NOMO-1 treated with dmso at 0.1 percent for 144 hours (cell line): ENCODE measurements around the gene LRRN4CL.
"Not testable (repeated sequence)": the region's sequence is repeated elsewhere in the genome, so short reads cannot be mapped to it uniquely, and the experiment has no call there.

Experiments used
- DNase-seq: peaks from one replicate; lab custom pipeline; 2025; ENCODE audit not compliant: unreplicated experiment; lab: John Stamatoyannopoulos, UW

Gene LRRN4CL

GRCh38 chr11:62689421-62690183 is at the start of gene LRRN4CL:
Gene LRRN4CL, minus strand, starts transcription at chr11:62689530. Its CDS starts 1,022 bp downstream, at chr11:62688508.
- no peak for DNase-seq

DNA sequence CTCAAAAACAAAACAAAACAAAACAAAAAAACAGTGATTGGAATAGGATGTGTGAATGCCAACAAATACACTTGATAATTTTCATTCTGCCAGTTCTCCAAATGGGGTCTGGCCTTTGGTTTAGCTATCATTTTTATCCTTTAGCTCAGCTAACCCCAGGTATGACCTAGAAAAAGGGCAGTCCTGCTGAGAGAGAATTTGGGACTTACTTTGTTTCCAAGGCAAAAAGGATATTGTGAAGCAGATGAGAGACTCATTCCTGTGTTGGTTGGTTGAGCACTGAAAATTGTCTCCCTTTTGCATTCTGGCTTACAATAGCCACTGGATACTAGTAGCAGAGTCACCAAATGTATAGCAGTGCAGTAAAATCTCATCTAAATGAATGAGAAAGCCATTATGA is 47.9 kb upstream of the LRRN4CL start:
- no peak for DNase-seq

- no peak for DNase-seq
Measured at GRCh38 chr11:62732830-62733229, 43.5 kb upstream of the LRRN4CL start.

GRCh38 chr11:62730076-62730475 is 40.7 kb upstream of the LRRN4CL start:
- not testable (repeated sequence) for DNase-seq

- peak; percentile 86 for DNase-seq
Measured at GRCh38 chr11:62728171-62728988, 39.0 kb upstream of the LRRN4CL start, which contains the start of gene TTC9C. Gene TTC9C, plus strand, starts transcription at chr11:62728486. Its CDS starts 363 bp downstream, at chr11:62728849.

DNA sequence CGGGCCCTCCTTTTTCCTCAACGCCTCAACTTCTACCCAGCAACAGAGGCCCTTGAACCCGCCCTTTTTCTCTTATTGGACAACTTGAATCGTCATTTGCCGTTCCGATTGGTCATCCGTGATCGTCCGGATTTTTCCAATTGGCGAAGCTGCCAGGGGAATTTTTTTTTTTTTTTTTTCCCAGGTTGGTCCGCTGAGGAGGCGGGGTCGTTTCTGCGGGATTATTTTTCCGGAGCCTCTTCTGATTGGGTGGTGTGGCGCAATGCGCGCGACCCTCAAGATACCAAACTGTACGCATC is 38.5 kb upstream of the LRRN4CL start:
- peak; percentile 98 for DNase-seq

DNA sequence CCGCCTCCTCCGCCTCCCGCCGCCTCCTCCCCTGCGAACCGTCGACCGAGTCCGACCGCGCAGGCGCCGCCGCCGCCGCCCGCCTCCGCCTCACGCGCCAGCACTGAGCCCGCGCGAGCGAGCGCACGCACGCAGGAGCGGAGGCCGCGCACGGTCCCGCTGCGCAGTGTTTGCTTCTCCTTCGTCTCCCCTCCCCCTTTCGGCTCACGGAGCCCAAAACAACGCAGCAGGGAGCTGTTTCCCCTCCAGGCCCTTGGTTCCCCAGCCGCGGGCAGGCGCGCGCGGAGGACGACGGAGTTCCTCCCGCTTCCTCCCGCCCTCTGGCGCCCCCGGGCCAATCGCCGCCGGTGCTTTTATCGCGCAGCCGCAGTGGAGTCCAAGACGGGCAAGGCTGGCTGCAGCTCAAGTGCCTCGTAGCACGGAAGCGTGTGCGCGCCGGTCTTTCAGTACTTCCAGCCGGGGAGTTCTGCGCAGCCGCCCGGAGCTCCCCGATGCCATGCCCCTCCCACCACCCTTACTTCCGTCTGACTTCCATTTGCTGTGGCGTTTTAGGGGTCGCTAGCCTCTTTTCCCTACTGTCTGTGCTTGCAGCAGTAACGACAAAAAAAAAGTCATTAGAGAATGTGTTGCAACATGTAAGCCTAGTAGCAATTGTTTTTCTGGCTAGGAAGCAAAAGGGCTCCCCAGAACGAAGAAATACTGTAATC is 38.0 kb upstream of the LRRN4CL start, which contains the start of gene HNRNPUL2:
Gene HNRNPUL2 (minus strand): TSS at position 293 of the 707 bp plus-strand sequence. CDS start 301 bp downstream, outside the sequence.
- peak; percentile 99 for DNase-seq

GRCh38 chr11:62726915-62727164 is 37.5 kb upstream of the LRRN4CL start:
- DNase-seq = no peak

- no peak for DNase-seq
Measured at GRCh38 chr11:62726156-62726914, 37.0 kb upstream of the LRRN4CL start.

- DNase-seq = no peak
Measured at GRCh38 chr11:62725646-62726045, 36.3 kb upstream of the LRRN4CL start.

DNA sequence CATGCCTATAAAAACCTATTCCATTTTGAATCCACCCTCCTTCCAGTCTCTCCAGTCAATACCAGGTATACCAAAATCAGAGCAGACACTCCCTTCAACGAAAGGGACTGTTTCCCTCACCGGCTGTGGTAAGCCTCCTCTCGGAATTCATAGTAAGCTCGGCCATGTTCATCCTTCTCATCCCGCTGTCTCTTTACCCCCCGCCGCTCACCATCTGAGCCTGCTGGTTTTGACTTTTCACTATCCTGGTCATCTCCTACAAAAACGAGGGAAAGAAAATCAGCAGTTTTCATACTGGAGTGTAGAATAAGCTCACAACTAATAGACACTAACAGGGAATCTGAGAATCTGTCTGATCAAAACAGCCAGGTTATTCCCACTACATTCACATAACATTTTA is 34.8 kb upstream of the LRRN4CL start:
- DNase-seq = no peak

GRCh38 chr11:62721994-62722393 is 32.7 kb upstream of the LRRN4CL start:
- no peak for DNase-seq

DNA sequence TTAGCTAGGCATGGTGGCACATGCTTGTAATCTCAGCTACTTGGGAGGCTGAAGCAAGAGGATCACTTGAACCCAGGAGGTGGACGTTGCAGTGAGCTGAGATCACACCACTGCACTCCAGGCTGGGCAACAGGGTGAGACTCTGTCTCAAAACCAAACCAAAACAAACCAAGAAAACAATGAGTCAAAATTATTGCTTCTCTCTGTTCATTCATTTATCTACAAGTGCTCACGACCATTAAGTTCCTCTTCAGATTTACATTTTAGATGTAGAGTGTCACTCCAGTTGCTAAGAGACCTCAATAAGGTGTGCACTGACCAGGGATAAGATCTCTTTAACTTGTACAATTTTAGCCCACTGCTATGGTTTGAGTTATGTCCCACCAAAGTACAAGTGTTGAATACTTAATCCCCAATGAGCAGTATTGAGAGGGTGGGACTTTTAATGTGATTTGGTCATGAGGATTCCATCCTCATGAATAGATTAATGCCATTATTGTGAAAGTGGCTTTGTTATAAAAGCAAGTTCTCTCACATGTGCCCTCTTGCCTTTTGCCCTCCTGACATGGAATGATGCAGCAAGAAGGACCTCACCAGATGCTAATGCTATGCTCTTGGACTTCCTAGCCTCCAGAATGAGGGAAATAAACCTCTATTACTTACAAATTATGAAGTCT is 30.1 kb upstream of the LRRN4CL start:
- no peak for DNase-seq

- no peak for DNase-seq
Measured at GRCh38 chr11:62716816-62717215, 27.5 kb upstream of the LRRN4CL start.

DNA sequence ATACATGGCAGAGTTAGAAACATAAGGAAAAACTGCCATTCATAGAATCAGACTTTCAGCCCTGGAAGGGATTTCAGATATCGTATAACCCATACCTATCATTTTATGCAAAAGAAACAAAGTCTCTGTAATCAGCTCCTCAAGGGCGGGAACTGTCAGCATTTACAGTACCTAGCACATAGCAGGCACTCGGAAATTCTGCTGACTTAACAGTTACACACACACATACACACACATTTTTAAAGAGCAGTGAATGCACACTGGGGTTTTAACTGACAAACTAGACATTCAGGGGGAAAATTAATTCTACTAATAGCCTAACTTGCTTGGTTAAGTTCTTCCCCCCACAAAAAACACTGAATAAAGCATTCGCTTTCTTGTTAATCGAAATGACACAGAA is 26.9 kb upstream of the LRRN4CL start:
- no peak for DNase-seq

DNA sequence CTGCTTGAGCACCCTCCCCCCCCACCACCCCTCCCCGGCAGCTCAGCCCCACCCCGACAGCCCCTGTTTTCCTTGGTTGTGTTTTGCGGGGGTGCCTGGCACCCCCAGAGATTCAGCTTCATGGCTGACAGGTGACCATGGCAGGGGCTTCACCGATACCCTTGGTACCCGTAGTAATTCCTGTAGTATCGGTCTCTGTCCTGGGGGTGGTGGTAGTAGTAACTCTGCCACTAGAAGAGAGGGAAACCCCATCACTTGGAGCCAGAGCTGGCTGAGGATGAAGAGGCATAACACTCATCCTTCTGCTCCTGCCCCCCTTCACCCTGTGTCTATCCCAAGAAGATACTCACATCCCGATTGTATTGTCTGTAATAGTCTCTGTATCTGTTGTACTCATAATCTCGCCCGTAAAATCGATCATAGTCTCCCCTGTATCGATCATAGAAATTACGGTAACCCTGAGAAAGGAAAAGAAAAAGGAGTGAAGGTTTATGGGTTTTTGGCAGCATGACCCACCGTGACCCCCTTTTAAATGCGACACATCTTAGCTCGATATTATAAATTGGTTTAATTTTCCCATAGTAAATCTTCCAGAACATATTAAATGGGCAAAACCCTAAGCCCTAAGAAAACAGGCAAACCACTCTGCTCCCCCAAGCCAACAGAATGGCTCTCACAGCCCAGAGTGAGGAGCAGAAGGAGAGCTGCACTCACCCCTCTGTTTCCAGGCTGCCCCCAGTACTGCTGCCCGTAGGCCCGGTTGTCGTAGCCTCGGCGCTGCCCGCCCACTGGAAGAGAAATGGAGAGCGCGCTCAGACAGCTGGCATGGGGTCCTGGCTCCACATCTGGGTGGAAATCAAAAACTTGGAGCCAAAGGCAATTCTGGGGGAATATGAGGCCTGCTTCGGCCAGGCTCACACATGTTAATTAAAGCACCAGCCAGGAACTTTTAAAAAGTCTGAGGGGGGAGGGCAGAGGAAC is 26.1 kb upstream of the LRRN4CL start:
- DNase-seq = no peak

DNA sequence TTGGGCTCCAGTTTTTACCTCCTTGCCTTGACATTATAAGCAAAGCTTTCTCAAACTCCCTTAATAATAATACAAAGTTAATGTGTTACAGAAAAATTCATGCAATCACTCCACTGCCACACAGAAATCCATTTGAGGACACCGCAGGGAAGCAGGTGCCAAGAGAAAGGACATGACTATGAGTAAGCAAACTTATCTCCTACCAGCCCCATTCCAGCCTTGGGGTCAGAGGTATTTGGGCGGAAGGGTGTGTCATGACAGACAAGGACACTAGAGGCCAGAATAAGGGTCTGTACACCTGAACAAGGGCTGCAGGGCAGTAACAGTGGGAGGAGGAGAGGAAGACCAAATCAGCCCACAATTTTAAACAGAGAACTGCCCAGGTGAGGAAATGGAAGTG is 24.0 kb upstream of the LRRN4CL start:
- DNase-seq = no peak

DNA sequence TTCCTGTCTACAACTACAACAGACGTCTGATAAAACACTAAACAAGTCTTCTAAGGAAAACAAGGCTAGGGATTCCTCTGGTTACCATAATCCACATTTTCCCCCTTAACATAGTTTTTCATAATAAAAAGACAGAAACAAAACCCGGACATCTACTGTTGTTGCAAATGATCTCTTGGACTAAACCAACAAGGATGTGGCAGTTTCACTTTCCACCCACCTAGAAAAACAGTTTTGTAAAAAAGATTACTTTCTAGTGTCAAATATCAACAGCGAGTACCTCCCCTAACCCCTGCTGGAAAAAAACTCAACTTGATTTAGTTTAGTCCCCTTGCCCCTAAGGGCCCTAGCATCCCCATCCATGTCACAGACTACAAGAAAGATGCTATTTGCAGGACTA is 23.5 kb upstream of the LRRN4CL start:
- no peak for DNase-seq

- DNase-seq = no peak
Measured at GRCh38 chr11:62712276-62712812, 23.0 kb upstream of the LRRN4CL start.
